ENCODE results near the gene C16orf89. TPM values are rescaled to one million over a fixed set of nuclear protein-coding genes. Genes with fewer than 3 reads are reported as not detected.

The C16orf89 gene
- total RNA-seq, 4 donors from 2014 or later: 0.38 to 4.8 (median 2.4) TPM

GRCh38 chr16:5071341-5071680 is 5.6 kb upstream of the C16orf89 start:
- WGBS, 2 donors: 46 to 48% methylated on average over 7 of the region's 7 CpGs
- H3K9me3 ChIP-seq: no peaks in the 10 kb centered on the region
- TF ChIP-seq CTCF (IDR thresholded peaks at IDR 0.05) (no peak), POLR2A (IDR thresholded peaks at IDR 0.05) (no peak)
- no peak for DNase-seq
- H3K4me3 ChIP-seq: peak overlapping the region; percentile 58 to 84 (median 82)
- intact Hi-C loops (cut with DNase I): no loop called here
- peak overlapping the region; percentile 69 to 86 (median 79) for H3K27ac ChIP-seq
- H3K27me3 ChIP-seq: no peaks in the 10 kb centered on the region
- peaks cover 0 to 31% (median 0%) of the 10 kb centered on the region in 3 donors for H3K36me3 ChIP-seq
- peaks cover 0 to 24% (median 10%) of the 10 kb centered on the region in 3 donors for H3K4me1 ChIP-seq

DNA sequence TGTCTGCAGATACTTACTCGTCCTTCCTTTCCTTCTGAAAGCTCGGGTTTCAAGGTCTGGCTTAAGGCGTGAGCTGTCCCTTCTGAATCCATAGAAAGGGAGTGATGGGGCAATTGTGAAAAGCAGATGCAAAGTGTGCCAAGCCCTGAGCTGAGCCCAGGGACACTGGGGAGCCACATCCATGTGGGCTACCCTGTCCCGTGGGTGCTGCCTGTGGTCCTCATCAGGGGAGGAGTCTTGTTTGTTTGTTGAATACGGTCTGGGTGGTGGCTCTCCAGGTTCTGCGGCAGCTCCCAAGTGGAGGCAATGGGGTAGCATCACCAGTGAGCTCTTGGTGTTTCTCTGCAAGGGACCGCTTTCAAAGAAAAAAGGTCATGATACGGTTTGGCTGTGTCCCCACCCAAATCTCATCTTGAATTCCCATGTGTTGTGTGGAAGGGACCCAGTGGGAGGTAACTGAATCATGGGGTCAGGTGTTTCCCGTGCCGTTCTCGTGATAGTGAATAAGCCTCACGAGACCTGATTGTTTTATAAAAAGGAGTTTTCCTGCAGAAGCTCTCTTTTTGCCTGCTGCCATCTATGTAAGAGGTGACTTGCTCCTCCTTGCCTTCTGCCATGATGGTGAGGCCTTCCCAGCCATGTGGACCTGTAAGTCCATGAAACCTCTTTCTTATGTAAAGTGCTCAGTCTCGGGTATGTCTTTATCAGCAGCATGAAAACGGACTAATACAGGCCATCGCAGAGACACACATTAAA is 4.9 kb upstream of the C16orf89 start:
- Histone ChIP-seq H3K4me3 (no peak overlapping the region), H3K36me3 (peaks cover 0 to 24% (median 0%) of the 10 kb centered on the region in 3 donors), H3K27me3 (no peaks in the 10 kb centered on the region), H3K4me1 (peaks cover 0 to 29% (median 10%) of the 10 kb centered on the region in 3 donors), H3K9me3 (no peaks in the 10 kb centered on the region), H3K27ac (peak overlapping the region in 3 of 4 donors; percentile 78 to 86 (median 80))
- intact Hi-C loops (cut with DNase I): no loop called here
- TF ChIP-seq POLR2A (IDR thresholded peaks at IDR 0.05): no peak
- TF ChIP-seq CTCF (IDR thresholded peaks at IDR 0.05): no peak
- WGBS, 2 donors: 78 to 90% methylated on average over 8 to 14 of the region's 15 CpGs
- no peak for DNase-seq

DNA sequence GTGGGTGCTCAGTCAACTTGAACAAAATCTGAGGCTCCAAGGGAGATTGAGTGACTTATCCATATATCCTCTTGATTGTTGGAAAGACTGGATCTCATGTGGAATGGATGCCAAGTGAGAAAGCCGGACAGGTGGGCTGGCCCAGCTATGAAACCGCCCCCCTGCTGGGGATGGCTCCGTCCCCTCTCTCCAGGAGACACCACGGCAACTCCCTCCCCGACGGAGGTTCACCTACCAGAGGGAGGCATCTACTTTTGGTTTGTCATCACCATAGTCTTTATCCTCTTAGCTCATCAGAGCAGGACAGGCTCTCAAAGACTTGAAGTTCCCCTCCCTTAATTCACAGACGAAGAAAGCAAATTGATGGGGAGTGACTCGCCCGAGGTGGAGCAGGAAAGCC is 4.1 kb upstream of the C16orf89 start:
- DNase-seq: no peak
- no peak overlapping the region for H3K4me3 ChIP-seq
- peaks cover 0 to 37% (median 10%) of the 10 kb centered on the region in 3 donors for H3K4me1 ChIP-seq
- TF ChIP-seq POLR2A (IDR thresholded peaks at IDR 0.05) (no peak), CTCF (IDR thresholded peaks at IDR 0.05) (no peak)
- H3K36me3 ChIP-seq: peaks cover 0 to 16% (median 0%) of the 10 kb centered on the region in 3 donors
- H3K27ac ChIP-seq: no peak overlapping the region
- intact Hi-C loops (cut with DNase I): no loop called here
- H3K9me3 ChIP-seq: no peaks in the 10 kb centered on the region
- WGBS, 2 donors: 86 to 100% methylated on average over 1 to 7 of the region's 9 CpGs
- no peaks in the 10 kb centered on the region for H3K27me3 ChIP-seq

GRCh38 chr16:5069048-5069447 is 3.3 kb upstream of the C16orf89 start:
- WGBS, 2 donors: 69 to 83% methylated on average over 4 to 9 of the region's 9 CpGs
- H3K36me3 ChIP-seq: peaks cover 0 to 8% (median 0%) of the 10 kb centered on the region in 3 donors
- no peak for DNase-seq
- no peaks in the 10 kb centered on the region for H3K9me3 ChIP-seq
- H3K27me3 ChIP-seq: no peaks in the 10 kb centered on the region
- no peak overlapping the region for H3K4me3 ChIP-seq
- intact Hi-C loops (cut with DNase I): no loop called here
- TF ChIP-seq CTCF (IDR thresholded peaks at IDR 0.05) (no peak), POLR2A (IDR thresholded peaks at IDR 0.05) (no peak)
- no peak overlapping the region for H3K27ac ChIP-seq
- H3K4me1 ChIP-seq: peaks cover 0 to 39% (median 10%) of the 10 kb centered on the region in 3 donors

DNA sequence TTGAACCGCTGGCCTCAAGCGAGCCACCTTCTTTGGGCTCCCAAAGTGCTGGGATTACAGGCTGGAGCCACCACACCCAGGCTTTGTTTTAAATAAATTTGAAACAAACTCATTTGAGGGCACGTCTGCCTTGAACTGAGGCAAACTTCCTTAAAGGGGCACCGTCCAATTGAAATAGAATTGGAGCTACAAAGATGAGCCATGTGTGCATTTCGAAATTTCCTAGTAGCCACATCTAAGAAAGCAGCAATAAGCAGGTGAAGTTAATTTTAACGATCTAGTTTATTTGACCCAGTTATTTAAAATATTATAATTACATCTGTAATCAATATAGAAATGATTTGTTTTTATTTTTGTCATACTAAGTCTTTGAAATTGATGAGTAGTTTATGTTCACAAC is 755 bp upstream of the C16orf89 start:
- Histone ChIP-seq H3K4me1 (peaks cover 0 to 22% (median 0%) of the 10 kb centered on the region in 3 donors), H3K4me3 (no peak overlapping the region), H3K9me3 (no peaks in the 10 kb centered on the region), H3K27me3 (no peaks in the 10 kb centered on the region), H3K36me3 (no peaks in the 10 kb centered on the region), H3K27ac (no peak overlapping the region)
- DNase-seq: no peak
- WGBS, 2 donors: 59 to 64% methylated on average over 6 of the region's 6 CpGs
- TF ChIP-seq CTCF (IDR thresholded peaks at IDR 0.05): no peak
- TF ChIP-seq POLR2A (IDR thresholded peaks at IDR 0.05): no peak
- intact Hi-C loops (cut with DNase I): no loop called here
